WTC11 (cell line): ENCODE data around the gene ATP10D. TPM values are rescaled to one million over a fixed set of nuclear protein-coding genes. Genes with fewer than 3 reads are reported as not detected.
A peak's percentile ranks its signal among the peaks of the same experiment; 100 is the strongest.

Experiments used
- ATAC-seq: fragments of 200-7000 bp; cut with Tn5 transposase; 2 replicates; pipeline ENCODE4 v1.10.0; 2021; ENCODE audit warnings: mild to moderate bottlenecking, moderate library complexity
- CTCF ChIA-PET: fragments of 300-600 bp; sonication (Branson Sonifier 250); formaldehyde crosslinking; loops from one replicate; lab custom pipeline; 2021; ENCODE audit warnings: antibody characterized with exemption; lab: Charles Lee
- POLR2A ChIA-PET: fragments of 350-600 bp; sonication (Branson Sonifier 250); formaldehyde crosslinking; loops from one replicate; lab custom pipeline; 2021; ENCODE audit warnings: antibody characterized with exemption; lab: Charles Lee
- DNase-seq: peaks from one replicate; pipeline ENCODE4 v3.0.0; 2021; ENCODE audit warnings: low spot score
- H3K27ac Mint-ChIP-seq: 2 replicates; pipeline ENCODE4 v1.8.0; 2021; ENCODE audit warnings: mixed read lengths
- H3K27me3 Mint-ChIP-seq: 2 replicates; pipeline ENCODE4 v1.8.0; 2021; ENCODE audit warnings: low read depth, mild to moderate bottlenecking, moderate library complexity, mixed read lengths
- H3K36me3 Mint-ChIP-seq: 2 replicates; pipeline ENCODE4 v1.8.0; 2021; ENCODE audit warnings: mixed read lengths
- H3K4me1 Mint-ChIP-seq: 2 replicates; pipeline ENCODE4 v1.8.0; 2022; ENCODE audit warnings: mixed read lengths
- H3K4me3 Mint-ChIP-seq: 2 replicates; pipeline ENCODE4 v1.8.0; 2021; ENCODE audit warnings: mild to moderate bottlenecking, moderate library complexity, mixed read lengths
- H3K9me3 Mint-ChIP-seq: 2 replicates; pipeline ENCODE4 v1.8.0; 2021; ENCODE audit warnings: mixed read lengths
- CBFB ChIP-seq: sonication (generic); formaldehyde crosslinking; IDR thresholded peaks from 2 replicates; pipeline ENCODE4 v1.8.1; 2022; ENCODE audit warnings: mild to moderate bottlenecking, low read depth, missing genetic modification reagents
- FOXJ3 ChIP-seq: sonication (generic); formaldehyde crosslinking; IDR thresholded peaks from 2 replicates; pipeline ENCODE4 v1.9.0; 2021; ENCODE audit warnings: missing genetic modification reagents, mild to moderate bottlenecking, borderline replicate concordance
- GRHL2 ChIP-seq: fragments of 250-450 bp; sonication (Bioruptor Pico); IDR thresholded peaks from 2 replicates; pipeline ENCODE4 v1.8.0; 2022; ENCODE audit warnings: mild to moderate bottlenecking, moderate library complexity; ENCODE audit not compliant: insufficient replicate concordance, severe bottlenecking
- HMGA2 ChIP-seq: fragments of 250-450 bp; sonication (Bioruptor Pico); IDR thresholded peaks from 2 replicates; pipeline ENCODE4 v1.4.0; 2021; ENCODE audit warnings: mild to moderate bottlenecking, moderate library complexity
- JUN ChIP-seq: sonication (generic); formaldehyde crosslinking; IDR thresholded peaks from 2 replicates; pipeline ENCODE4 v1.8.0; 2023; ENCODE audit warnings: mild to moderate bottlenecking, missing genetic modification reagents
- MYBL2 ChIP-seq: sonication (generic); formaldehyde crosslinking; IDR thresholded peaks from 2 replicates; pipeline ENCODE4 v1.8.1; 2023; ENCODE audit warnings: mild to moderate bottlenecking, moderate library complexity, missing genetic modification reagents
- NFYB ChIP-seq: sonication (generic); formaldehyde crosslinking; conservative IDR thresholded peaks from 2 replicates; pipeline ENCODE4 v1.8.0; 2022; ENCODE audit warnings: low read depth, missing genetic modification reagents
- RELA ChIP-seq: sonication (generic); formaldehyde crosslinking; IDR thresholded peaks from 2 replicates; pipeline ENCODE4 v1.8.1; 2022; ENCODE audit warnings: missing genetic modification reagents, mild to moderate bottlenecking, borderline replicate concordance
- RORB ChIP-seq: fragments of 250-450 bp; sonication (Bioruptor Pico); IDR thresholded peaks from 2 replicates; pipeline ENCODE4 v1.9.0; 2021; ENCODE audit warnings: mild to moderate bottlenecking
- SP1 ChIP-seq: sonication (generic); formaldehyde crosslinking; conservative IDR thresholded peaks from 2 replicates; pipeline ENCODE4 v1.8.1; 2022; ENCODE audit warnings: missing genetic modification reagents
- ZBTB21 ChIP-seq: sonication (generic); formaldehyde crosslinking; IDR thresholded peaks from 2 replicates; pipeline ENCODE4 v1.8.1; 2023; ENCODE audit warnings: mild to moderate bottlenecking, missing genetic modification reagents, borderline replicate concordance
- ZNF423 ChIP-seq: fragments of 250-450 bp; sonication (Bioruptor Pico); IDR thresholded peaks from 2 replicates; pipeline ENCODE4 v2.1.2; 2022; ENCODE audit warnings: mild to moderate bottlenecking, moderate library complexity
- total RNA-seq: library from RNA; stranded (reverse); gene quantifications from 3 replicates; pipeline ENCODE4 v1.2.3, GENCODE V29; 2021
- TF ChIP-seq, protein P1 (sequence below): fragments of 250-450 bp; sonication (Bioruptor Pico); IDR thresholded peaks from 2 replicates; pipeline ENCODE4 v1.9.0; 2021; ENCODE audit warnings: mild to moderate bottlenecking
- TF ChIP-seq, protein P2 (sequence below): sonication (generic); formaldehyde crosslinking; IDR thresholded peaks from 2 replicates; pipeline ENCODE4 v1.8.1; 2023; ENCODE audit warnings: mild to moderate bottlenecking, missing genetic modification reagents, moderate library complexity
- TF ChIP-seq, protein P3 (sequence below): sonication (generic); formaldehyde crosslinking; IDR thresholded peaks from 2 replicates; pipeline ENCODE4 v1.8.0; 2022; ENCODE audit warnings: mild to moderate bottlenecking, missing genetic modification reagents
- TF ChIP-seq, protein P4 (sequence below): fragments of 250-450 bp; sonication (Bioruptor Pico); IDR thresholded peaks from 2 replicates; pipeline ENCODE4 v1.8.0; 2021; ENCODE audit warnings: mild to moderate bottlenecking
- TF ChIP-seq, protein P5 (sequence below): fragments of 200-600 bp; IDR thresholded peaks from 2 replicates; pipeline ENCODE4 v1.8.0; 2022; ENCODE audit warnings: antibody characterized with exemption
- TF ChIP-seq, protein P6 (sequence below): fragments of 250-450 bp; sonication (Bioruptor Pico); conservative IDR thresholded peaks from 2 replicates; pipeline ENCODE4 v1.9.0; 2021; ENCODE audit warnings: mild to moderate bottlenecking
- TF ChIP-seq, protein P7 (sequence below): sonication (generic); formaldehyde crosslinking; IDR thresholded peaks from 2 replicates; pipeline ENCODE4 v1.8.0; 2022; ENCODE audit warnings: mild to moderate bottlenecking, missing genetic modification reagents

ATP10D gene
- total RNA-seq, 1 experiment from 2014 or later, result 3.1 TPM

DNA sequence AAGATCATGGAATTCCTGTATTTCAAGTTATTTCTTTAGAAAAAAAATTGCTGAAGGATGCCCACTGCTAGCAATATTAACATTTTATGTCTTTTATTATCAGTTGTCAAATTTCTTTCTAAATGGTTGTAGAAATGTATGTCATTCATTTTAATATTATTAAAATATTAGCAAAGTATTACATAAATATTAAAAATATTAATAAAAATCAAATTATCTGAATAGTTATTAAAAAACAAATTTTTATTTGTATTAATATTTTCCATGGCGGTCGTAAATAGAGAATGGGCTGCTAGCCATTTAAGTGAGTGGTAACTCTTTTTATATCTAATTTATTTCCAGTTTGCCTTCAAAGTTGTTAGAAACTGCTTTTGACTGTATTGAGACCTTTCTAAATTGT is 72.2 kb downstream of the ATP10D start:
- Mint-ChIP-seq H3K36me3 (no peaks in the 10 kb centered on the region), H3K4me3 (no peak overlapping the region), H3K4me1 (no peaks in the 10 kb centered on the region), H3K27me3 (no peaks in the 10 kb centered on the region), H3K9me3 (no peaks in the 10 kb centered on the region), H3K27ac (no peak overlapping the region)
- ATAC-seq, result no peak
- CTCF ChIA-PET, result no interaction called here
- TF ChIP-seq, protein P1, sequence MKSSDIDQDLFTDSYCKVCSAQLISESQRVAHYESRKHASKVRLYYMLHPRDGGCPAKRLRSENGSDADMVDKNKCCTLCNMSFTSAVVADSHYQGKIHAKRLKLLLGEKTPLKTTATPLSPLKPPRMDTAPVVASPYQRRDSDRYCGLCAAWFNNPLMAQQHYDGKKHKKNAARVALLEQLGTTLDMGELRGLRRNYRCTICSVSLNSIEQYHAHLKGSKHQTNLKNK (CRISPR knock-in tag), result no peak
- peak; percentile 97 for TF ChIP-seq HMGA2 (CRISPR knock-in tag)
- POLR2A ChIA-PET, result no interaction called here
- no peak for DNase-seq

DNA sequence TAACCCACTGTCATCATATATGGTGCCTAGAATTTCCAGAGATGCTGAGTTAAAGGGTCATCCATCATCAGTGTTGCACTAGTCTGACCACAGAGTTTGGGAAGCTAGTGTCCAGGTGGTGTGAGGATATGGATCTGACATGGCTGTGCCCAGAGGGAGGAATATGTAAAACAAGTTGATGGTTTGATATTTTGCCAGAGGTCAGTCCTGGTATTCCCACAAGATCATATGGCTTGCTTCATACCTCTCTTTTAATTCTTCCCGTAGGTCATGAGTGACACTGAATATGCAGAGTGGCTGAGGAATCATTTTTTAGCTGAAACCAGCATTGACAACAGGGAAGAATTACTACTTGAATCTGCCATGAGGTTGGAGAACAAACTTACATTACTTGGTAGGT is 75.6 kb downstream of the ATP10D start:
- Mint-ChIP-seq H3K27me3 (no peaks in the 10 kb centered on the region), H3K36me3 (no peaks in the 10 kb centered on the region), H3K4me3 (no peak overlapping the region), H3K27ac (no peak overlapping the region), H3K9me3 (no peaks in the 10 kb centered on the region), H3K4me1 (no peaks in the 10 kb centered on the region)
- no peak for ATAC-seq
- TF ChIP-seq ZBTB21 (CRISPR knock-in tag) (no peak), RELA (no peak), RORB (CRISPR knock-in tag) (no peak), JUN (no peak), MYBL2 (CRISPR knock-in tag) (no peak), CBFB (CRISPR knock-in tag) (no peak), SP1 (CRISPR knock-in tag) (no peak)
- TF ChIP-seq, protein P2, sequence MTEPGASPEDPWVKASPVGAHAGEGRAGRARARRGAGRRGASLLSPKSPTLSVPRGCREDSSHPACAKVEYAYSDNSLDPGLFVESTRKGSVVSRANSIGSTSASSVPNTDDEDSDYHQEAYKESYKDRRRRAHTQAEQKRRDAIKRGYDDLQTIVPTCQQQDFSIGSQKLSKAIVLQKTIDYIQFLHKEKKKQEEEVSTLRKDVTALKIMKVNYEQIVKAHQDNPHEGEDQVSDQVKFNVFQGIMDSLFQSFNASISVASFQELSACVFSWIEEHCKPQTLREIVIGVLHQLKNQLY (CRISPR knock-in tag), result no peak
- TF ChIP-seq, protein P3, sequence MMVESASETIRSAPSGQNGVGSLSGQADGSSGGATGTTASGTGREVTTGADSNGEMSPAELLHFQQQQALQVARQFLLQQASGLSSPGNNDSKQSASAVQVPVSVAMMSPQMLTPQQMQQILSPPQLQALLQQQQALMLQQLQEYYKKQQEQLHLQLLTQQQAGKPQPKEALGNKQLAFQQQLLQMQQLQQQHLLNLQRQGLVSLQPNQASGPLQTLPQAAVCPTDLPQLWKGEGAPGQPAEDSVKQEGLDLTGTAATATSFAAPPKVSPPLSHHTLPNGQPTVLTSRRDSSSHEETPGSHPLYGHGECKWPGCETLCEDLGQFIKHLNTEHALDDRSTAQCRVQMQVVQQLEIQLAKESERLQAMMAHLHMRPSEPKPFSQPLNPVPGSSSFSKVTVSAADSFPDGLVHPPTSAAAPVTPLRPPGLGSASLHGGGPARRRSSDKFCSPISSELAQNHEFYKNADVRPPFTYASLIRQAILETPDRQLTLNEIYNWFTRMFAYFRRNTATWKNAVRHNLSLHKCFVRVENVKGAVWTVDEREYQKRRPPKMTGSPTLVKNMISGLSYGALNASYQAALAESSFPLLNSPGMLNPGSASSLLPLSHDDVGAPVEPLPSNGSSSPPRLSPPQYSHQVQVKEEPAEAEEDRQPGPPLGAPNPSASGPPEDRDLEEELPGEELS (CRISPR knock-in tag), result no peak
- TF ChIP-seq, protein P4, sequence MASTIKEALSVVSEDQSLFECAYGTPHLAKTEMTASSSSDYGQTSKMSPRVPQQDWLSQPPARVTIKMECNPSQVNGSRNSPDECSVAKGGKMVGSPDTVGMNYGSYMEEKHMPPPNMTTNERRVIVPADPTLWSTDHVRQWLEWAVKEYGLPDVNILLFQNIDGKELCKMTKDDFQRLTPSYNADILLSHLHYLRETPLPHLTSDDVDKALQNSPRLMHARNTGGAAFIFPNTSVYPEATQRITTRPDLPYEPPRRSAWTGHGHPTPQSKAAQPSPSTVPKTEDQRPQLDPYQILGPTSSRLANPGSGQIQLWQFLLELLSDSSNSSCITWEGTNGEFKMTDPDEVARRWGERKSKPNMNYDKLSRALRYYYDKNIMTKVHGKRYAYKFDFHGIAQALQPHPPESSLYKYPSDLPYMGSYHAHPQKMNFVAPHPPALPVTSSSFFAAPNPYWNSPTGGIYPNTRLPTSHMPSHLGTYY, result no peak
- TF ChIP-seq, protein P5, sequence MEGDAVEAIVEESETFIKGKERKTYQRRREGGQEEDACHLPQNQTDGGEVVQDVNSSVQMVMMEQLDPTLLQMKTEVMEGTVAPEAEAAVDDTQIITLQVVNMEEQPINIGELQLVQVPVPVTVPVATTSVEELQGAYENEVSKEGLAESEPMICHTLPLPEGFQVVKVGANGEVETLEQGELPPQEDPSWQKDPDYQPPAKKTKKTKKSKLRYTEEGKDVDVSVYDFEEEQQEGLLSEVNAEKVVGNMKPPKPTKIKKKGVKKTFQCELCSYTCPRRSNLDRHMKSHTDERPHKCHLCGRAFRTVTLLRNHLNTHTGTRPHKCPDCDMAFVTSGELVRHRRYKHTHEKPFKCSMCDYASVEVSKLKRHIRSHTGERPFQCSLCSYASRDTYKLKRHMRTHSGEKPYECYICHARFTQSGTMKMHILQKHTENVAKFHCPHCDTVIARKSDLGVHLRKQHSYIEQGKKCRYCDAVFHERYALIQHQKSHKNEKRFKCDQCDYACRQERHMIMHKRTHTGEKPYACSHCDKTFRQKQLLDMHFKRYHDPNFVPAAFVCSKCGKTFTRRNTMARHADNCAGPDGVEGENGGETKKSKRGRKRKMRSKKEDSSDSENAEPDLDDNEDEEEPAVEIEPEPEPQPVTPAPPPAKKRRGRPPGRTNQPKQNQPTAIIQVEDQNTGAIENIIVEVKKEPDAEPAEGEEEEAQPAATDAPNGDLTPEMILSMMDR, result no peak
- ChIA-PET CTCF (no interaction called here), POLR2A (no interaction called here)
- no peak for DNase-seq

DNA sequence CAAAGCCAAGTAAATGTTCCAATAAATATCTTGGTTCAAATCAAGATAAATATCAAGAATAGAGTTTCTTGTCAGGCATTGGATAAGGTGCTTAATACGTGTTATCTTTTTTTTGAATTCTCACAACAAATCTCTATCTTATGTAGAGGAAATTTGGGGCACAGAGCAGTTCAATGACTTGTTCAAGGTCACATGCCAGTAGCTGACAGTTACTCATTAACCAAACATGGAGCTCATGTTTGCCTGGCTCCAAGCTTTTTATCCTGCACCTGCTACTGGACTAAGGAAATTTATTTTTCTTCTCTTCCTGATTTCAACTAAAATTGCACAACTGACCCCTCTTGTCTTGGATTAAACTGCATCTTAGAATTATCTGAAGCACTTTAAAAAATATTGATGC is 76.3 kb downstream of the ATP10D start:
- DNase-seq, result no peak
- Mint-ChIP-seq H3K36me3 (no peaks in the 10 kb centered on the region), H3K9me3 (no peaks in the 10 kb centered on the region), H3K4me3 (no peak overlapping the region), H3K27me3 (no peaks in the 10 kb centered on the region), H3K4me1 (no peaks in the 10 kb centered on the region), H3K27ac (no peak overlapping the region)
- ChIA-PET POLR2A (no interaction called here), CTCF (no interaction called here)
- ATAC-seq, result no peak
- TF ChIP-seq, protein P5, result no peak
- TF ChIP-seq, protein P6, sequence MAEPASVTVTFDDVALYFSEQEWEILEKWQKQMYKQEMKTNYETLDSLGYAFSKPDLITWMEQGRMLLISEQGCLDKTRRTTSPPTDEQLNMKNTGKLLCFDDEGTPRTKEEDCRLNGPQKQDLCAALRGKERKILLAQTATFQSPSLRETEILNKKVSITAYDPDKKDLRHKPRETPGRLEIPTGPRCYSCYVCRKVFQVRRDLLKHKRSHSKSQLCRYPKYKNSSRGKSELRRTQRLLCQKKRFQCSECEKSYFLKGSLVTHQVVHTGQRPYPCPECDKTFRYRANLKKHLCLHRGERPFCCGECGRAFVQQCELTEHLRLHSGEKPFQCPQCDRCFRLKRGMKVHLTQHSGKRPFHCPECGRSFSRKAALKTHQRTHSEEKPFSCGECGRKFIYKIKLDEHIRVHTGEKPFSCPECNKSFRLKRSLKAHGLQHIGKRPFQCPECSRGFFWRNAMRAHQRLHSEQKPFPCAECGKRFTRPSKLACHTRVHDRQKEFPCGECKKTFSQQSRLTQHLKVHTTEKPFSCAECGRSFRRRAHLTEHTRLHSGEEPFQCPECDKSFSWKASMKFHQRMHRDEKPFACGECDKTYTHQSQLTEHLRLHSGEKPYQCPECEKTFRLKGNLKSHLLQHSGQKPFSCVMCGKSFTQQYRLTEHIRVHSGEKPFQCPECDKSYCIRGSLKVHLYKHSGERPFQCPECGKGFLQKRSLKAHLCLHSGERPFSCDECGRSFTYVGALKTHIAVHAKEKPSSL, result no peak
- TF ChIP-seq GRHL2 (CRISPR knock-in tag) (no peak), FOXJ3 (CRISPR knock-in tag) (no peak), NFYB (CRISPR knock-in tag) (no peak), HMGA2 (CRISPR knock-in tag) (no peak), ZNF423 (CRISPR knock-in tag) (no peak)
- TF ChIP-seq, protein P1 (CRISPR knock-in tag), result no peak
- TF ChIP-seq, protein P7, sequence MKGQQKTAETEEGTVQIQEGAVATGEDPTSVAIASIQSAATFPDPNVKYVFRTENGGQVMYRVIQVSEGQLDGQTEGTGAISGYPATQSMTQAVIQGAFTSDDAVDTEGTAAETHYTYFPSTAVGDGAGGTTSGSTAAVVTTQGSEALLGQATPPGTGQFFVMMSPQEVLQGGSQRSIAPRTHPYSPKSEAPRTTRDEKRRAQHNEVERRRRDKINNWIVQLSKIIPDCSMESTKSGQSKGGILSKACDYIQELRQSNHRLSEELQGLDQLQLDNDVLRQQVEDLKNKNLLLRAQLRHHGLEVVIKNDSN, result no peak
